Dendritic cell treated with granulocyte-macrophage colony-stimulating factor and Interleukin-4, amounts not matched to agents 40 ng/mL and 50 ng/mL, for 4 days (primary cell): ENCODE data around the gene ZBTB20.

Experiments
- H3K27ac Mint-ChIP-seq: one replicate; pipeline ENCODE4 v1.8.0; 2022; ENCODE audit warnings: mild to moderate bottlenecking, mixed read lengths
- H3K27me3 Mint-ChIP-seq: one replicate; pipeline ENCODE4 v1.8.0; 2022; ENCODE audit warnings: mild to moderate bottlenecking, mixed read lengths
- H3K36me3 Mint-ChIP-seq: one replicate; pipeline ENCODE4 v1.8.0; 2022; ENCODE audit warnings: low read depth, mixed read lengths
- H3K4me1 Mint-ChIP-seq: one replicate; pipeline ENCODE4 v1.8.0; 2022; ENCODE audit warnings: low read depth, mixed read lengths
- H3K4me3 Mint-ChIP-seq: one replicate; pipeline ENCODE4 v1.8.0; 2022; ENCODE audit warnings: mild to moderate bottlenecking, moderate library complexity, mixed read lengths
- H3K9me3 Mint-ChIP-seq: one replicate; pipeline ENCODE4 v1.8.0; 2022; ENCODE audit warnings: mixed read lengths
- intact Hi-C: fragments of 100-400 bp; cut with micrococcal nuclease; formaldehyde crosslinking; loops from one replicate; pipeline ENCODE4 v1.15.0; 2022

The ZBTB20 gene

DNA sequence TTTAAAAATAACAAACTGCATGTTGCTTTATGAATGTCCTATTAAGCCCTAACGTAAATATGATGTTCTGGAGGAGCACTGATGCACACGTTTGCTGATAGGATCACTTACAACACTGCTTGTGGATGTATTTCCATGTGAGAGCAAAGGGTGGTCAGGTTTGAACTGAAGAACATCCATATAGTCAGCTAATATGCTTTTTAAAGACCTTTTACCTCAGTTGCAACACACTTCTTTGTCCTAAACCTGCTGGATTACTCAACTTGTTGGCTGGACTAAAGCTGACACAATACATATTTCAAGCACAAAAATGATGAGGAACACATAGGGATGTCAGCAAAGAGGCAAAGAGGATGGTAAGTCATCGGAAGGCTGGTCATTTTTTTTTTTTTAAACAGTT lies 666.6 kb downstream of the ZBTB20 start:
- peaks cover 6% of the 10 kb centered on the region for H3K4me1 Mint-ChIP-seq
- H3K27me3 Mint-ChIP-seq, result no peaks in the 10 kb centered on the region
- H3K9me3 Mint-ChIP-seq, result no peaks in the 10 kb centered on the region
- H3K27ac Mint-ChIP-seq, result no peak overlapping the region
- H3K36me3 Mint-ChIP-seq, result no peaks in the 10 kb centered on the region
- intact Hi-C loops, result no loop called here
- H3K4me3 Mint-ChIP-seq, result no peak overlapping the region

GRCh38 chr3:114478801-114479200 lies 668.3 kb downstream of the ZBTB20 start:
- H3K36me3 Mint-ChIP-seq, result no peaks in the 10 kb centered on the region
- H3K4me1 Mint-ChIP-seq, result peaks cover 6% of the 10 kb centered on the region
- no peak overlapping the region for H3K27ac Mint-ChIP-seq
- no peak overlapping the region for H3K4me3 Mint-ChIP-seq
- no peaks in the 10 kb centered on the region for H3K9me3 Mint-ChIP-seq
- intact Hi-C loops, result no loop called here
- no peaks in the 10 kb centered on the region for H3K27me3 Mint-ChIP-seq

- H3K4me1 Mint-ChIP-seq, result peaks cover under 1% of the 10 kb centered on the region
- intact Hi-C loops, result no loop called here
- H3K4me3 Mint-ChIP-seq, result no peak overlapping the region
- no peak overlapping the region for H3K27ac Mint-ChIP-seq
- H3K9me3 Mint-ChIP-seq, result no peaks in the 10 kb centered on the region
- H3K27me3 Mint-ChIP-seq, result no peaks in the 10 kb centered on the region
- no peaks in the 10 kb centered on the region for H3K36me3 Mint-ChIP-seq
These were observed 670.6 kb downstream of the ZBTB20 start for GRCh38 chr3:114476511-114476910.

- H3K9me3 Mint-ChIP-seq, result no peaks in the 10 kb centered on the region
- H3K4me1 Mint-ChIP-seq, result no peaks in the 10 kb centered on the region
- H3K36me3 Mint-ChIP-seq, result no peaks in the 10 kb centered on the region
- H3K4me3 Mint-ChIP-seq, result no peak overlapping the region
- no peak overlapping the region for H3K27ac Mint-ChIP-seq
- no peaks in the 10 kb centered on the region for H3K27me3 Mint-ChIP-seq
- intact Hi-C loops, result no loop called here
These were observed 675.6 kb downstream of the ZBTB20 start for GRCh38 chr3:114471478-114471877.

DNA sequence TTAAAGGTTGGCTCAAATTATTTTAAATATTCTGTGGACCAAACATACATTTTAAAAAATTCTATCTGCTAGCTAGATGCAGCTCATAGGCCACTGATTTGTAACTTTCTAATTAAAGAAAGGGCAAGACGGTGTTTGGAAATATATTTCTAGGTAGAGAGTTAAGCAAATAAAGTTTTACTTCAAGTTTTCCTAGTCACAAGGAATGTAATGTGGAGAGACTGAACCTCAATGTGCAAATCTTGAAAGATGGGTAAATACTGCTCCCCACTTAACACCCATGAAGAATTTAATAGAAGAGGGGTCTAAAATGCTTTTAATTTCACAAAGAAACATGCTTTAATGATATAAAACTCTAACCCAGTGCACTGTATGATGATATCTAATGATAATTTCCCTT lies 678.0 kb downstream of the ZBTB20 start:
- Mint-ChIP-seq H3K4me1 (no peaks in the 10 kb centered on the region), H3K27ac (no peak overlapping the region), H3K4me3 (no peak overlapping the region), H3K9me3 (no peaks in the 10 kb centered on the region), H3K27me3 (no peaks in the 10 kb centered on the region), H3K36me3 (no peaks in the 10 kb centered on the region)
- intact Hi-C loops, result no loop called here

GRCh38 chr3:114466816-114467215 lies 680.3 kb downstream of the ZBTB20 start:
- Mint-ChIP-seq H3K9me3 (no peaks in the 10 kb centered on the region), H3K4me3 (no peak overlapping the region), H3K27me3 (no peaks in the 10 kb centered on the region), H3K4me1 (no peaks in the 10 kb centered on the region), H3K36me3 (no peaks in the 10 kb centered on the region), H3K27ac (no peak overlapping the region)
- intact Hi-C loops, result no loop called here

- Mint-ChIP-seq H3K27me3 (no peaks in the 10 kb centered on the region), H3K9me3 (no peaks in the 10 kb centered on the region)
These were observed 680.8 kb downstream of the ZBTB20 start for GRCh38 chr3:114466251-114466650.

GRCh38 chr3:114464548-114464947 lies 682.5 kb downstream of the ZBTB20 start:
- H3K4me1 Mint-ChIP-seq, result no peaks in the 10 kb centered on the region
- no peaks in the 10 kb centered on the region for H3K9me3 Mint-ChIP-seq
- intact Hi-C loops, result no loop called here
- no peaks in the 10 kb centered on the region for H3K36me3 Mint-ChIP-seq
- no peak overlapping the region for H3K4me3 Mint-ChIP-seq
- no peak overlapping the region for H3K27ac Mint-ChIP-seq
- H3K27me3 Mint-ChIP-seq, result no peaks in the 10 kb centered on the region

More at GRCh38 chr3:114466251-114466650, 680.8 kb downstream of the ZBTB20 start:
- Mint-ChIP-seq H3K4me3 (no peak overlapping the region), H3K4me1 (no peaks in the 10 kb centered on the region), H3K36me3 (no peaks in the 10 kb centered on the region), H3K27ac (no peak overlapping the region)
- intact Hi-C loops, result no loop called here

DNA sequence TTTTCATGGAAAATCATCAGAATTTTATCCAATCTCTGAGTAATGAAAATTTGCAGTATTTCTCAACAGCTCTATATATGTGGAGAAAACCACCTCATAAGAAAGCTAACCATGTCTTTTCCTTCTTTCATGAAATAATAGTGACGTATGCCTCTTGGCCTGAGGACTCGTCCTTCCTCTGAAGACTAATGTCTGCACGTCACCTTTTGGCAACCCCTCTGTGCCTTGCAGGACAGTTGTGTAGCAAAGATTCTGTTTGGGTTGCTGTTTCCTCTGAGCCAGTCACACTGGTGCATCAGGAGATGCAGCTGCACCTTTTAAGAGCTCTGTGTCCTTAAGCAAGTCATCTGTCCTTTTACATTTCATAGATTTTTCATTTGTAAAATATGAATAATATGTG lies 684.3 kb downstream of the ZBTB20 start:
- no peak overlapping the region for H3K4me3 Mint-ChIP-seq
- no peaks in the 10 kb centered on the region for H3K36me3 Mint-ChIP-seq
- intact Hi-C loops, result no loop called here
- H3K9me3 Mint-ChIP-seq, result no peaks in the 10 kb centered on the region
- no peaks in the 10 kb centered on the region for H3K27me3 Mint-ChIP-seq
- no peaks in the 10 kb centered on the region for H3K4me1 Mint-ChIP-seq
- H3K27ac Mint-ChIP-seq, result no peak overlapping the region

DNA sequence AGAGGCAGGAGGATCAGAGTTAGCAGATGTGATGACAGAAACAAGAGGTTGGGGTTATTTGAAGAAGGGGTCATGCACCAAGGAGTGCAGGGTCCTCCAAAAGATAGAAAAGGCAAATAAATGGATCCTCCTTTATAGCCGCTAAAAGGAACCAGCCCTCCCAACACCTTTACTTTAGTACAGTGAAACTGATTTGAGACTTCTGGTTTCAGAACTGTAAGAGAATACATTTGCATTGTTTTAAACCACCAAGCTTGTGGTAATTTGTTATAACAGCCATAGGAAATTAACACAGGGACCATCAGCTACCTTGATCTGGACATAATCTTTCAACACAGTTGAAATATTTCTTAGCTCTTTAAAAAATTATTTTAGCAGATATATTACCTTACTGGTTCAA lies 686.6 kb downstream of the ZBTB20 start:
- no peak overlapping the region for H3K27ac Mint-ChIP-seq
- H3K9me3 Mint-ChIP-seq, result no peaks in the 10 kb centered on the region
- no peak overlapping the region for H3K4me3 Mint-ChIP-seq
- no peaks in the 10 kb centered on the region for H3K36me3 Mint-ChIP-seq
- intact Hi-C loops, result no loop called here
- no peaks in the 10 kb centered on the region for H3K27me3 Mint-ChIP-seq
- no peaks in the 10 kb centered on the region for H3K4me1 Mint-ChIP-seq

- intact Hi-C loops, result no loop called here
- Mint-ChIP-seq H3K4me3 (no peak overlapping the region), H3K4me1 (no peaks in the 10 kb centered on the region)
These were observed 690.3 kb downstream of the ZBTB20 start for GRCh38 chr3:114456742-114457141.

GRCh38 chr3:114455432-114455831 lies 691.7 kb downstream of the ZBTB20 start:
- Mint-ChIP-seq H3K9me3 (no peaks in the 10 kb centered on the region), H3K4me3 (no peak overlapping the region), H3K27me3 (peaks cover 3% of the 10 kb centered on the region), H3K36me3 (no peaks in the 10 kb centered on the region), H3K27ac (no peak overlapping the region), H3K4me1 (no peaks in the 10 kb centered on the region)
- intact Hi-C loops, result no loop called here

More at GRCh38 chr3:114456742-114457141, 690.3 kb downstream of the ZBTB20 start:
- no peaks in the 10 kb centered on the region for H3K9me3 Mint-ChIP-seq
- H3K27me3 Mint-ChIP-seq, result peaks cover 3% of the 10 kb centered on the region
- no peaks in the 10 kb centered on the region for H3K36me3 Mint-ChIP-seq
- no peak overlapping the region for H3K27ac Mint-ChIP-seq

DNA sequence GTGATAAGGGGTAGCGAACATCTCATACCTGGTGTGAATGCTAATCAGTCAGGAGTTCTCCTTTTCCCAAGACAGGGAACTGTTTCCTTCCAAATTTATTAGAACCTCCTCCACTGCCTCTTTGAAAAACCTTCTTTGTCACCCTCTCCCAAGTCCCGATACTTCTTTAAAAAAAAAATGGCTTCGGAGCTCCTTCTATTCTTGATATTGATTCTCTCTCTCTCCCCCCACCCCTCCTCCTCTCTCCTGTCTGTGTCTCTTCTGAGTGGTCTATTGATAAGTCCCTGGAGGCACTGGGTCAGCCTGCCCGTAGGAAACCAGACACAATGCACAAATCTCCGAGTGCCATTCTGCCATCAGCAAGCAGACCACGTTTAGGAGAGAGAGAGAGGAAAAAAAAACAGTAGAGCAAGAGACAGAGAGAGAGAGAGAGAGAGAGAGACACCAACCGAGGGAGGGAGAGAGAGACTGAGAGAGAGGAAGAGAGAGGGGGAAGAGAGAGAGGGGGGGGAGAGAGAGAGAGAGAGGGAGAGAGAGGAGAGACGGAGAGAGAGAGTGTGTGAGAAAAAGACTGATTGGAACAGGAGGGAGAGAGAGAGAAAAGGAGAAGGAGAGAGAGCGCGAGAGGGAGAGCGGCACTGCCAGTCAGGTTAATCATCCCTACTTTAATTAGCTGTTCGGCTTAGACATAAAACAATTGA lies 692.4 kb downstream of the ZBTB20 start:
- Mint-ChIP-seq H3K4me1 (no peaks in the 10 kb centered on the region), H3K36me3 (no peaks in the 10 kb centered on the region), H3K4me3 (no peak overlapping the region), H3K27ac (no peak overlapping the region), H3K9me3 (no peaks in the 10 kb centered on the region), H3K27me3 (peaks cover 3% of the 10 kb centered on the region)
- intact Hi-C loops, result no loop called here

DNA sequence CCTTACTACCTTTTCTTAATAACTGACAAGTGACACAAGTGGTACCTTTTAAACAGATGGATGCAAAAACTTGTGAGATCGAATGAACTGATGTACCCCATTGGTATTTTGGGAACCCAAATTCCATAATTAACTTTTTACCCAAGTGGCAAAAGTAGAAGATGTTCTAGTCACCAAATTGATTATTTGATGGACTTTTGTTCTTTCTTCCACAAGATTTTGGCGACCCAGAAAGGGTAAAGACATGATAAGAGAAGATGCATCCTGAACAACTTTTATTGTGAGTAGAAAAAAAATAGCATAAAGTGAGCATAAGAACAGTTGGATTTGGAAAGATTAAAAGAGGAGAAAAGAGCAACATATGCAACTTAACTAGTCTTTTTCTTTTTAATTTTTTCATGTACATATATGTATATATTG lies 693.7 kb downstream of the ZBTB20 start:
- H3K27ac Mint-ChIP-seq, result no peak overlapping the region

GRCh38 chr3:114452937-114453336 lies 694.2 kb downstream of the ZBTB20 start:
- Mint-ChIP-seq H3K4me3 (no peak overlapping the region), H3K9me3 (no peaks in the 10 kb centered on the region), H3K27ac (no peak overlapping the region), H3K27me3 (peaks cover 3% of the 10 kb centered on the region), H3K4me1 (no peaks in the 10 kb centered on the region), H3K36me3 (no peaks in the 10 kb centered on the region)
- intact Hi-C loops, result no loop called here

More for the DNA sequence above, 693.7 kb downstream of the ZBTB20 start:
- H3K4me3 Mint-ChIP-seq, result no peak overlapping the region
- no peaks in the 10 kb centered on the region for H3K9me3 Mint-ChIP-seq
- no peaks in the 10 kb centered on the region for H3K4me1 Mint-ChIP-seq
- intact Hi-C loops, result no loop called here
- H3K27me3 Mint-ChIP-seq, result peaks cover 3% of the 10 kb centered on the region
- no peaks in the 10 kb centered on the region for H3K36me3 Mint-ChIP-seq
